ENCODE results near the gene PSMA5. TPM values are rescaled to one million over a fixed set of nuclear protein-coding genes. Genes with fewer than 3 reads are reported as not detected.

Gene PSMA5
- total and polyA plus RNA-seq, 11 donors, result 24.3 to 94.7 (median 61.0) TPM

GRCh38 chr1:109467301-109467777 is 41.1 kb upstream of the PSMA5 start:
- TF ChIP-seq CTCF (IDR thresholded peaks at IDR 0.05) (no peak), POLR2A (IDR thresholded peaks at IDR 0.05) (no peak)
- ATAC-seq, result peak; percentile 15 to 70 (median 55)
- Histone ChIP-seq H3K27ac (peak overlapping the region; percentile 56 to 93 (median 84)), H3K4me3 (peak overlapping the region; percentile 56 to 78 (median 66)), H3K27me3 (peaks cover 0 to 80% (median 16%) of the 10 kb centered on the region in 9 donors), H3K9me3 (no peaks in the 10 kb centered on the region), H3K4me1 (peaks cover 0 to 20% (median 6%) of the 10 kb centered on the region in 12 donors), H3K36me3 (no peaks in the 10 kb centered on the region)
- intact Hi-C loops (cut with DNase I), result loop anchor here in 1 of 10 donors (5.0 kb wide), 1 partner anchor 40 kb away; the partner anchor contains the start of gene PSMA5
- WGBS, 4 donors, result 5 to 10% (median 8%) methylated on average over 22 to 23 of the region's 23 CpGs
- peak in 1 of 5 donors; percentile 51 for DNase-seq

GRCh38 chr1:109466452-109467300 is 40.4 kb upstream of the PSMA5 start, which contains the start of gene SYPL2:
Gene SYPL2 (plus strand): TSS chr1:109466546. CDS start chr1:109466844, 298 bp downstream.
- no peaks in the 10 kb centered on the region for H3K9me3 ChIP-seq
- H3K27me3 ChIP-seq, result peaks cover 0 to 74% (median 16%) of the 10 kb centered on the region in 9 donors
- no peaks in the 10 kb centered on the region for H3K36me3 ChIP-seq
- H3K4me1 ChIP-seq, result peaks cover 0 to 19% (median 6%) of the 10 kb centered on the region in 12 donors
- TF ChIP-seq POLR2A (IDR thresholded peaks at IDR 0.05), result peak in 1 of 2 donors; percentile 29
- TF ChIP-seq CTCF (IDR thresholded peaks at IDR 0.05), result peak in 2 of 12 donors; percentile 20
- peak within 1 kb of the TSS; percentile 56 to 78 (median 66) for H3K4me3 ChIP-seq
- peak within 1 kb of the TSS; percentile 56 to 93 (median 84) for H3K27ac ChIP-seq
- DNase-seq (peak; percentile 69 to 86 (median 83)), ATAC-seq (peak; percentile 76 to 92 (median 88))
- WGBS, 4 donors, result 0 to 2% (median 1%) methylated on average over 10 to 88 of the region's 88 CpGs
- intact Hi-C loops (cut with DNase I), result loop anchor here in 2 of 10 donors (1.0 to 5.0 kb wide), 2 partner anchors 39 to 40 kb away; partner anchors contain the start of gene PSMA5 (in 2 of the 2)

- ATAC-seq (peak in 1 of 4 donors; percentile 11), DNase-seq (no peak)
- Histone ChIP-seq H3K4me3 (peak overlapping the region; percentile 56 to 78 (median 66)), H3K27ac (peak overlapping the region; percentile 56 to 93 (median 84)), H3K27me3 (peaks cover 0 to 74% (median 16%) of the 10 kb centered on the region in 9 donors), H3K4me1 (peaks cover 0 to 19% (median 6%) of the 10 kb centered on the region in 12 donors), H3K9me3 (no peaks in the 10 kb centered on the region), H3K36me3 (no peaks in the 10 kb centered on the region)
- 3 to 7% (median 5%) methylated on average over 18 to 24 of the region's 24 CpGs for WGBS, 4 donors
- intact Hi-C loops (cut with DNase I), result loop anchor here in 2 of 10 donors (1.0 to 5.0 kb wide), 2 partner anchors 39 to 40 kb away; partner anchors contain the start of gene PSMA5 (in 2 of the 2)
- no peak for TF ChIP-seq CTCF (IDR thresholded peaks at IDR 0.05)
- TF ChIP-seq POLR2A (IDR thresholded peaks at IDR 0.05), result no peak
Measured at GRCh38 chr1:109466125-109466451, 39.8 kb upstream of the PSMA5 start.

- WGBS, 4 donors, result 79 to 84% (median 83%) methylated on average over 4 of the region's 4 CpGs
- peaks cover 0 to 18% (median 0%) of the 10 kb centered on the region in 12 donors for H3K9me3 ChIP-seq
- TF ChIP-seq CTCF (IDR thresholded peaks at IDR 0.05) (no peak), POLR2A (IDR thresholded peaks at IDR 0.05) (no peak)
- no peak overlapping the region for H3K27ac ChIP-seq
- intact Hi-C loops (cut with DNase I), result no loop called here
- no peak for ATAC-seq
- H3K4me1 ChIP-seq, result no peaks in the 10 kb centered on the region
- H3K4me3 ChIP-seq, result no peak overlapping the region
- H3K27me3 ChIP-seq, result peaks cover 0 to 11% (median 0%) of the 10 kb centered on the region in 9 donors
- no peak for DNase-seq
- H3K36me3 ChIP-seq, result no peaks in the 10 kb centered on the region
Measured at GRCh38 chr1:109457819-109458218, 31.6 kb upstream of the PSMA5 start.
